A549 (cell line): ENCODE measurements around the gene COBL. TPM values are rescaled to one million over a fixed set of nuclear protein-coding genes. Genes with fewer than 3 reads are reported as not detected.

Source experiments
- ATAC-seq, 2 experiments: fragments of 200-7000 bp in 1 of 2; fragments of >200 bp in 1 of 2; cut with Nextera tagmentation in 1 of 2; cut with Tn5 transposase in 1 of 2; 3 replicates each; pipeline versions ENCODE4 v1.8.0 to v1.9.1; 2018 to 2020; ENCODE audit warnings: mild to moderate bottlenecking in 1 of 2, moderate library complexity in 1 of 2
- CTCF ChIA-PET: fragments of 300-600 bp; sonication (Branson Sonifier 250); formaldehyde crosslinking; extraction: SDS; loops from one replicate; lab custom pipeline; 2021; ENCODE audit warnings: antibody characterized with exemption, inconsistent platforms; lab: Yijun Ruan, JAX
- POLR2A ChIA-PET: fragments of 350-600 bp; formaldehyde crosslinking; extraction: SDS; loops from one replicate; lab custom pipeline; 2021; ENCODE audit warnings: antibody characterized with exemption, inconsistent platforms; lab: Yijun Ruan, JAX
- DNase-seq, 2 experiments: peaks; one replicate each; pipeline versions ENCODE4 v3.0.0 to v3.0.0-alpha.2; 2011 to 2016; ENCODE audit warnings: low read depth in 1 of 2, low spot score in 1 of 2
- FAIRE-seq: peaks from 2 replicates; lab custom pipeline; 2011; peaks lifted over from hg19 to GRCh38; lab: Jason Lieb, UNC
- H3K27ac ChIP-seq, 2 experiments: fragments of >200 bp; sonication (Bioruptor Twin); formaldehyde crosslinking; 3 replicates each; pipeline ENCODE4 v1.5.1; 2016 to 2017
- H3K4me1 ChIP-seq: fragments of >200 bp; sonication (Bioruptor Twin); formaldehyde crosslinking; 3 replicates; pipeline ENCODE4 v1.6.1; 2016
- H3K4me2 ChIP-seq: fragments of >200 bp; sonication (Bioruptor Twin); formaldehyde crosslinking; 3 replicates; pipeline ENCODE4 v1.6.1; 2016
- H3K4me3 ChIP-seq: fragments of >200 bp; sonication (Bioruptor Twin); formaldehyde crosslinking; 3 replicates; pipeline ENCODE4 v1.5.1; 2016
- H3K9me3 ChIP-seq: fragments of >200 bp; sonication (Bioruptor Twin); formaldehyde crosslinking; 3 replicates; pipeline ENCODE4 v1.6.1; 2016
- ATOH8 ChIP-seq: fragments of 250-450 bp; sonication (Bioruptor Pico); IDR thresholded peaks from 2 replicates; pipeline ENCODE4 v1.5.0; 2020; ENCODE audit warnings: low read depth, mild to moderate bottlenecking, moderate library complexity
- BHLHE40 ChIP-seq: IDR thresholded peaks from 2 replicates; pipeline ENCODE4 v1.6.1; 2012; ENCODE audit warnings: low read depth, low read length, inconsistent platforms
- CHD2 ChIP-seq: fragments of 150-350 bp; IDR thresholded peaks from 2 replicates; pipeline ENCODE4 v1.6.1; 2014; ENCODE audit warnings: low read length; ENCODE audit not compliant: partially characterized antibody
- CTCF ChIP-seq: fragments of >200 bp; sonication (Bioruptor Twin); formaldehyde crosslinking; IDR thresholded peaks from 3 replicates; pipeline ENCODE4 v1.5.1; 2016
- E2F6 ChIP-seq: IDR thresholded peaks from 2 replicates; pipeline ENCODE4 v1.6.1; 2012; ENCODE audit warnings: low read depth, borderline replicate concordance
- EHMT2 ChIP-seq: fragments of 200-600 bp; sonication (generic); IDR thresholded peaks from 2 replicates; pipeline ENCODE4 v1.6.1; 2016; ENCODE audit warnings: antibody characterized with exemption, low read depth, mild to moderate bottlenecking, moderate library complexity
- ELK1 ChIP-seq: fragments of 150-350 bp; IDR thresholded peaks from 2 replicates; pipeline ENCODE4 v1.6.1; 2014; ENCODE audit warnings: low read depth, mild to moderate bottlenecking, low read length
- FOXS1 ChIP-seq: fragments of 250-450 bp; sonication (Bioruptor Pico); IDR thresholded peaks from 2 replicates; pipeline ENCODE4 v1.5.0; 2020; ENCODE audit warnings: mild to moderate bottlenecking, moderate library complexity
- GATA3 ChIP-seq: IDR thresholded peaks from 2 replicates; pipeline ENCODE4 v1.6.1; 2012; ENCODE audit warnings: borderline replicate concordance
- HOXA7 ChIP-seq: fragments of 250-450 bp; sonication (Bioruptor Pico); IDR thresholded peaks from 2 replicates; pipeline ENCODE4 v1.5.0; 2020; ENCODE audit warnings: mild to moderate bottlenecking, moderate library complexity
- JUN ChIP-seq, 2 experiments: fragments of >200 bp; sonication (Bioruptor Twin); formaldehyde crosslinking; IDR thresholded peaks; 2 replicates in 1 of 2; 3 replicates in 1 of 2; pipeline ENCODE4 v1.6.1; 2016 to 2017
- JUNB ChIP-seq: fragments of >200 bp; sonication (Bioruptor Twin); formaldehyde crosslinking; IDR thresholded peaks from 2 replicates; pipeline ENCODE4 v1.6.1; 2016
- KDM1A ChIP-seq: fragments of 200-600 bp; sonication (generic); IDR thresholded peaks from 2 replicates; pipeline ENCODE4 v1.6.1; 2016; ENCODE audit warnings: low read depth, mild to moderate bottlenecking
- MAZ ChIP-seq: fragments of 150-350 bp; IDR thresholded peaks from 2 replicates; pipeline ENCODE4 v1.6.1; 2014; ENCODE audit warnings: antibody characterized with exemption, low read depth, low read length, borderline replicate concordance
- NPAS2 ChIP-seq: fragments of 250-450 bp; sonication (Bioruptor Pico); IDR thresholded peaks from 2 replicates; pipeline ENCODE4 v1.8.0; 2022; ENCODE audit warnings: mild to moderate bottlenecking, moderate library complexity, borderline replicate concordance
- PBX3 ChIP-seq: IDR thresholded peaks from 2 replicates; pipeline ENCODE4 v1.6.1; 2012
- PHF8 ChIP-seq: fragments of 200-600 bp; sonication (generic); IDR thresholded peaks from 2 replicates; pipeline ENCODE4 v1.6.1; 2016; ENCODE audit warnings: low read depth, mild to moderate bottlenecking, antibody characterized with exemption, moderate library complexity, borderline replicate concordance
- POLR2AphosphoS2 ChIP-seq: conservative IDR thresholded peaks from 2 replicates; pipeline ENCODE4 v1.6.1; 2012; ENCODE audit warnings: low read length, improper control_type of control experiment, inconsistent platforms
- RAD21 ChIP-seq, 2 experiments: fragments of >200 bp in 1 of 2; sonication (Bioruptor Twin) in 1 of 2; formaldehyde crosslinking in 1 of 2; IDR thresholded peaks in 1 of 2; conservative IDR thresholded peaks in 1 of 2; 2 replicates in 1 of 2; 3 replicates in 1 of 2; pipeline ENCODE4 v1.6.1; 2012 to 2018; ENCODE audit warnings: inconsistent platforms in 1 of 2
- RARB ChIP-seq: fragments of 250-450 bp; sonication (Bioruptor Pico); IDR thresholded peaks from 2 replicates; pipeline ENCODE4 v1.8.0; 2021; ENCODE audit warnings: mild to moderate bottlenecking, moderate library complexity
- REST ChIP-seq: fragments of 200-600 bp; sonication (generic); IDR thresholded peaks from 2 replicates; pipeline ENCODE4 v1.6.1; 2016; ENCODE audit warnings: antibody characterized with exemption, mild to moderate bottlenecking, moderate library complexity
- TFCP2L1 ChIP-seq: fragments of 250-450 bp; sonication (Bioruptor Pico); IDR thresholded peaks from 2 replicates; pipeline ENCODE4 v1.5.0; 2021; ENCODE audit warnings: mild to moderate bottlenecking
- USF2 ChIP-seq: fragments of 450-650 bp; IDR thresholded peaks from 2 replicates; pipeline ENCODE4 v1.6.1; 2014; ENCODE audit warnings: antibody characterized with exemption
- ZFP36 ChIP-seq: fragments of 450-650 bp; IDR thresholded peaks from 2 replicates; pipeline ENCODE4 v1.6.1; 2014; ENCODE audit warnings: borderline replicate concordance; ENCODE audit not compliant: partially characterized antibody
- ZSCAN20 ChIP-seq: fragments of 250-450 bp; sonication (Bioruptor Pico); IDR thresholded peaks from 2 replicates; pipeline ENCODE4 v1.8.0; 2022; ENCODE audit warnings: mild to moderate bottlenecking, moderate library complexity
- WGBS: methylation state at CpG from one replicate; pipeline ENCODE4 v1.1.6; 2017; ENCODE audit errors: missing lambda C conversion rate; 5-methylcytosine and 5-hydroxymethylcytosine counted together
- polyA plus RNA-seq, 4 experiments: library from polyadenylated mRNA; depleted of rRNA in 3 of 4; stranded (reverse); fragments of >200 nt; fragmentation: RNase III in 1 of 4; extraction: RNeasy Plus Mini Kit Qiagen cat#74134 plus additional on column Dnase treatment in 1 of 4; gene quantifications; 2 replicates in 3 of 4; 3 replicates in 1 of 4; pipeline ENCODE4 v1.2.3, GENCODE V29; 2011 to 2017

The COBL gene
- polyA plus RNA-seq, 2 of the 4 experiments (the other 2 are of a cell fraction) = 1.5 to 7.4 TPM

GRCh38 chr7:51261950-51262795 lies 54.4 kb downstream of the COBL start:
- ChIA-PET CTCF (no interaction called here), POLR2A (no interaction called here)
- TF ChIP-seq ATOH8 (no peak), NPAS2 (no peak), CHD2 (no peak), RAD21 (conservative IDR thresholded peaks at IDR 0.05 in 1 of 2, IDR thresholded peaks at IDR 0.05 in 1 of 2) (no peak), CTCF (no peak), USF2 (no peak), PBX3 (no peak), GATA3 (no peak), E2F6 (no peak), HOXA7 (no peak), MAZ (no peak), JUN (IDR thresholded peaks at IDR 0.05) (no peak), REST (no peak)
- WGBS = 75% methylated on average over 19 of the region's 20 CpGs
- H3K9me3 ChIP-seq = no peaks in the 10 kb centered on the region
- DNase-seq (no peak), ATAC-seq (no peak), FAIRE-seq (no peak)
- no peaks in the 10 kb centered on the region for H3K4me1 ChIP-seq
- H3K27ac ChIP-seq = no peak overlapping the region
- no peak overlapping the region for H3K4me2 ChIP-seq
- H3K4me3 ChIP-seq = no peak overlapping the region

- Histone ChIP-seq H3K9me3 (no peaks in the 10 kb centered on the region), H3K4me2 (no peak overlapping the region), H3K27ac (no peak overlapping the region), H3K4me3 (no peak overlapping the region), H3K4me1 (no peaks in the 10 kb centered on the region)
- 73% methylated on average over 15 of the region's 15 CpGs for WGBS
- FAIRE-seq = no peak
- ATAC-seq = no peak
- no peak for DNase-seq
- ChIA-PET CTCF (no interaction called here), POLR2A (no interaction called here)
- TF ChIP-seq NPAS2 = no peak
- TF ChIP-seq KDM1A = no peak
- no peak for TF ChIP-seq ELK1
- TF ChIP-seq ZFP36 = no peak
- TF ChIP-seq ZSCAN20 (CRISPR knock-in tag) = no peak
- no peak for TF ChIP-seq POLR2AphosphoS2
- TF ChIP-seq EHMT2 = no peak
- no peak for TF ChIP-seq JUNB
- TF ChIP-seq BHLHE40 = no peak
- no peak for TF ChIP-seq RARB
- no peak for TF ChIP-seq PHF8
- TF ChIP-seq HOXA7 = no peak
- TF ChIP-seq TFCP2L1 (CRISPR knock-in tag) = no peak
- TF ChIP-seq FOXS1 (CRISPR knock-in tag) = no peak
These were observed 55.3 kb downstream of the COBL start for GRCh38 chr7:51261117-51261835.
